Breast epithelium (tissue), 3 donors: ENCODE results near the gene LBX2.

Experiments
- CTCF ChIP-seq, 3 donors: fragments of 450-650 bp; IDR thresholded peaks; one replicate each; pipeline ENCODE4 v1.5.1; 2016 to 2017; ENCODE audit warnings: antibody characterized with exemption in 3 of 3, mild to moderate bottlenecking in 3 of 3, moderate library complexity in 3 of 3
- POLR2A ChIP-seq: fragments of 450-650 bp; IDR thresholded peaks from one replicate; pipeline ENCODE4 v1.6.1; 2016; ENCODE audit warnings: antibody characterized with exemption, mild to moderate bottlenecking, moderate library complexity

- no peak for TF ChIP-seq CTCF (IDR thresholded peaks at IDR 0.05)
- TF ChIP-seq POLR2A: no peak
Observed at GRCh38 chr2:74458938-74459363, 40.5 kb downstream of the LBX2 start.
